Activated naive CD8-positive, alpha-beta T cell treated with anti-CD3 and anti-CD28 coated beads for 36 hours (primary cell): ENCODE measurements around the gene TIAL1. TPM values are rescaled to one million over a fixed set of nuclear protein-coding genes. Genes with fewer than 3 reads are reported as not detected.

Experiments
- DNase-seq: peaks from one replicate; pipeline ENCODE4 v3.0.0; 2021
- H3K27ac Mint-ChIP-seq: one replicate; pipeline ENCODE4 v1.8.0; 2022; ENCODE audit warnings: mild to moderate bottlenecking, moderate library complexity, mixed read lengths
- H3K27me3 Mint-ChIP-seq: one replicate; pipeline ENCODE4 v1.8.0; 2022; ENCODE audit warnings: mild to moderate bottlenecking, mixed read lengths
- H3K36me3 Mint-ChIP-seq: one replicate; pipeline ENCODE4 v1.8.0; 2021; ENCODE audit warnings: mild to moderate bottlenecking, mixed read lengths
- H3K4me1 Mint-ChIP-seq: one replicate; pipeline ENCODE4 v1.8.0; 2021; ENCODE audit warnings: mixed read lengths
- H3K4me3 Mint-ChIP-seq: one replicate; pipeline ENCODE4 v1.8.0; 2022; ENCODE audit warnings: mild to moderate bottlenecking, moderate library complexity, mixed read lengths
- H3K9me3 Mint-ChIP-seq: one replicate; pipeline ENCODE4 v1.8.0; 2022; ENCODE audit warnings: mixed read lengths
- total RNA-seq, 2 experiments: library from RNA; stranded (reverse); gene quantifications; one replicate each; pipeline ENCODE4 v1.2.3, GENCODE V29; 2021

Gene TIAL1
- total RNA-seq: 100 to 1,000 TPM; 212 to 215 TPM

- peaks cover 51% of the 10 kb centered on the region for H3K36me3 Mint-ChIP-seq
- no peaks in the 10 kb centered on the region for H3K27me3 Mint-ChIP-seq
- peaks cover 2% of the 10 kb centered on the region for H3K9me3 Mint-ChIP-seq
- H3K4me1 Mint-ChIP-seq: peaks cover 42% of the 10 kb centered on the region
- H3K4me3 Mint-ChIP-seq: peak within 1 kb of the TSS; percentile 83
- peak within 1 kb of the TSS; percentile 96 for H3K27ac Mint-ChIP-seq
- peak; percentile 90 for DNase-seq
These were observed at the start of gene TIAL1 for GRCh38 chr10:119596537-119597404. TIAL1 (minus strand) TSS chr10:119596964; CDS start chr10:119596465, 499 bp downstream.

GRCh38 chr10:119644994-119645393 is 48.2 kb upstream of the TIAL1 start:
- H3K4me1 Mint-ChIP-seq: peaks cover 4% of the 10 kb centered on the region
- H3K36me3 Mint-ChIP-seq: no peaks in the 10 kb centered on the region
- no peaks in the 10 kb centered on the region for H3K27me3 Mint-ChIP-seq
- no peak for DNase-seq
- H3K9me3 Mint-ChIP-seq: no peaks in the 10 kb centered on the region
- no peak overlapping the region for H3K4me3 Mint-ChIP-seq
- no peak overlapping the region for H3K27ac Mint-ChIP-seq

GRCh38 chr10:119644205-119644814 is 47.5 kb upstream of the TIAL1 start:
- Mint-ChIP-seq H3K4me3 (no peak overlapping the region), H3K9me3 (no peaks in the 10 kb centered on the region), H3K4me1 (peaks cover 3% of the 10 kb centered on the region), H3K27ac (no peak overlapping the region), H3K36me3 (no peaks in the 10 kb centered on the region), H3K27me3 (no peaks in the 10 kb centered on the region)
- DNase-seq: no peak

- Mint-ChIP-seq H3K27ac (peak overlapping the region; percentile 13), H3K9me3 (no peaks in the 10 kb centered on the region), H3K4me3 (no peak overlapping the region), H3K4me1 (peaks cover 3% of the 10 kb centered on the region), H3K27me3 (no peaks in the 10 kb centered on the region), H3K36me3 (no peaks in the 10 kb centered on the region)
- DNase-seq: no peak
These were observed 46.8 kb upstream of the TIAL1 start for GRCh38 chr10:119643306-119644204.

GRCh38 chr10:119642556-119643111 is 45.9 kb upstream of the TIAL1 start:
- H3K27me3 Mint-ChIP-seq: no peaks in the 10 kb centered on the region
- no peaks in the 10 kb centered on the region for H3K9me3 Mint-ChIP-seq
- H3K27ac Mint-ChIP-seq: no peak overlapping the region
- no peak overlapping the region for H3K4me3 Mint-ChIP-seq
- no peak for DNase-seq
- no peaks in the 10 kb centered on the region for H3K36me3 Mint-ChIP-seq
- H3K4me1 Mint-ChIP-seq: peaks cover 3% of the 10 kb centered on the region

- Mint-ChIP-seq H3K4me1 (peaks cover 3% of the 10 kb centered on the region), H3K9me3 (no peaks in the 10 kb centered on the region), H3K27me3 (no peaks in the 10 kb centered on the region), H3K36me3 (no peaks in the 10 kb centered on the region), H3K4me3 (no peak overlapping the region), H3K27ac (no peak overlapping the region)
- DNase-seq: no peak
These were observed 44.2 kb upstream of the TIAL1 start for GRCh38 chr10:119640875-119641526.

- Mint-ChIP-seq H3K4me3 (no peak overlapping the region), H3K27ac (no peak overlapping the region), H3K4me1 (peaks cover 3% of the 10 kb centered on the region), H3K27me3 (no peaks in the 10 kb centered on the region), H3K36me3 (no peaks in the 10 kb centered on the region), H3K9me3 (no peaks in the 10 kb centered on the region)
- DNase-seq: no peak
These were observed 43.6 kb upstream of the TIAL1 start for GRCh38 chr10:119640384-119640783.

GRCh38 chr10:119638982-119639381 is 42.2 kb upstream of the TIAL1 start:
- peaks cover 3% of the 10 kb centered on the region for H3K4me1 Mint-ChIP-seq
- H3K27me3 Mint-ChIP-seq: no peaks in the 10 kb centered on the region
- H3K36me3 Mint-ChIP-seq: no peaks in the 10 kb centered on the region
- no peak overlapping the region for H3K27ac Mint-ChIP-seq
- no peak for DNase-seq
- no peak overlapping the region for H3K4me3 Mint-ChIP-seq
- no peaks in the 10 kb centered on the region for H3K9me3 Mint-ChIP-seq

GRCh38 chr10:119637631-119638030 is 40.9 kb upstream of the TIAL1 start:
- DNase-seq: no peak
- no peaks in the 10 kb centered on the region for H3K36me3 Mint-ChIP-seq
- no peaks in the 10 kb centered on the region for H3K27me3 Mint-ChIP-seq
- H3K4me3 Mint-ChIP-seq: no peak overlapping the region
- H3K27ac Mint-ChIP-seq: no peak overlapping the region
- no peaks in the 10 kb centered on the region for H3K4me1 Mint-ChIP-seq
- H3K9me3 Mint-ChIP-seq: no peaks in the 10 kb centered on the region

GRCh38 chr10:119634219-119634544 is 37.4 kb upstream of the TIAL1 start:
- DNase-seq: no peak
- Mint-ChIP-seq H3K9me3 (no peaks in the 10 kb centered on the region), H3K36me3 (no peaks in the 10 kb centered on the region), H3K27me3 (no peaks in the 10 kb centered on the region), H3K4me1 (no peaks in the 10 kb centered on the region), H3K4me3 (no peak overlapping the region), H3K27ac (no peak overlapping the region)

GRCh38 chr10:119633538-119634218 is 36.9 kb upstream of the TIAL1 start:
- H3K4me1 Mint-ChIP-seq: no peaks in the 10 kb centered on the region
- no peaks in the 10 kb centered on the region for H3K27me3 Mint-ChIP-seq

GRCh38 chr10:119630300-119630699 is 33.5 kb upstream of the TIAL1 start:
- H3K9me3 Mint-ChIP-seq: no peaks in the 10 kb centered on the region
- no peaks in the 10 kb centered on the region for H3K36me3 Mint-ChIP-seq
- no peaks in the 10 kb centered on the region for H3K27me3 Mint-ChIP-seq
- DNase-seq: no peak
- no peak overlapping the region for H3K4me3 Mint-ChIP-seq
- H3K4me1 Mint-ChIP-seq: no peaks in the 10 kb centered on the region
- no peak overlapping the region for H3K27ac Mint-ChIP-seq

More at GRCh38 chr10:119633538-119634218, 36.9 kb upstream of the TIAL1 start:
- Mint-ChIP-seq H3K4me3 (no peak overlapping the region), H3K27ac (no peak overlapping the region), H3K36me3 (no peaks in the 10 kb centered on the region), H3K9me3 (no peaks in the 10 kb centered on the region)
- no peak for DNase-seq

- DNase-seq: no peak
- no peaks in the 10 kb centered on the region for H3K27me3 Mint-ChIP-seq
- no peaks in the 10 kb centered on the region for H3K36me3 Mint-ChIP-seq
- no peak overlapping the region for H3K27ac Mint-ChIP-seq
- no peaks in the 10 kb centered on the region for H3K9me3 Mint-ChIP-seq
- peaks cover 3% of the 10 kb centered on the region for H3K4me1 Mint-ChIP-seq
- H3K4me3 Mint-ChIP-seq: no peak overlapping the region
These were observed 29.0 kb upstream of the TIAL1 start for GRCh38 chr10:119625570-119626280.

GRCh38 chr10:119621078-119621384 is 24.3 kb upstream of the TIAL1 start:
- H3K27ac Mint-ChIP-seq: no peak overlapping the region
- H3K27me3 Mint-ChIP-seq: no peaks in the 10 kb centered on the region
- H3K4me3 Mint-ChIP-seq: no peak overlapping the region
- peaks cover 6% of the 10 kb centered on the region for H3K4me1 Mint-ChIP-seq
- no peak for DNase-seq
- no peaks in the 10 kb centered on the region for H3K36me3 Mint-ChIP-seq
- no peaks in the 10 kb centered on the region for H3K9me3 Mint-ChIP-seq
